Kidney epithelial cell (primary cell): ENCODE data around the gene LAMC2. TPM values are rescaled to one million over a fixed set of nuclear protein-coding genes. Genes with fewer than 3 reads are reported as not detected.
A peak's percentile ranks its signal among the peaks of the same experiment; 100 is the strongest.

ENCODE experiments used
- DNase-seq: peaks from one replicate; pipeline ENCODE4 v3.0.0-alpha.2; 2010; ENCODE audit warnings: low read depth
- H3K27me3 ChIP-seq: 2 replicates; pipeline ENCODE4 v1.6.0; 2011; ENCODE audit warnings: low read length; ENCODE audit not compliant: control insufficient read depth, insufficient read depth
- H3K36me3 ChIP-seq: 2 replicates; pipeline ENCODE4 v1.5.1; 2011; ENCODE audit warnings: low read length; ENCODE audit not compliant: control insufficient read depth, insufficient read depth
- H3K4me3 ChIP-seq: 2 replicates; pipeline ENCODE4 v1.5.1; 2011; ENCODE audit warnings: low read depth, mild to moderate bottlenecking, control low read depth, low read length
- CTCF ChIP-seq: IDR thresholded peaks from 2 replicates; pipeline ENCODE4 v1.5.1; 2011; ENCODE audit warnings: mild to moderate bottlenecking, moderate library complexity, low read length, control low read depth, inconsistent platforms; ENCODE audit not compliant: insufficient read depth, poor library complexity, severe bottlenecking
- total RNA-seq: library from RNA; depleted of rRNA; stranded (reverse); fragments of >200 nt; gene quantifications from 2 replicates; pipeline ENCODE4 v1.2.3, GENCODE V29; 2015

Gene LAMC2
- total RNA-seq, 1 donor from 2014 or later = 1,180 TPM

- no peak for TF ChIP-seq CTCF
- DNase-seq = no peak
- H3K27me3 ChIP-seq = no peaks in the 10 kb centered on the region
- H3K4me3 ChIP-seq = no peak overlapping the region
- no peaks in the 10 kb centered on the region for H3K36me3 ChIP-seq
These were observed 35.6 kb upstream of the LAMC2 start for GRCh38 chr1:183150445-183150844.

DNA sequence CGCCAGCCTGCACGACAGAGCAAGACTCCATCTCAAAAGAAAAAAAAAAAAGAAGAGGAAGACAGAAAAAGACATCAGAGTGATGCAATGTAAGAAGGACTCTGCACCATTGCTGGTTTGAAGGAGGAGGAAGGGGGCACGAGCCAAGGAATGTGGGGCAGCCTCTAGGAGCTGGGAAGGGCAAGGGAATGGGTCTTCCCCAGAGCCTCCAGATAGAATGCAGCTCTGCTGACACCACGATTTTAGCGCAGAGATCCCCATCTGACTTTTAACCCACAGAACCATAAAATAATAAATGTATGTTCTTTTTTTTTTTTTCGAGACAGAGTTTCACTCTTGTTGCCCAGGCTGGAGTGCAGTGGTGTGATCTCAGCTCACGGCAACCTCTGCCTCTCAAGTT is 33.9 kb upstream of the LAMC2 start:
- Histone ChIP-seq H3K27me3 (no peaks in the 10 kb centered on the region), H3K36me3 (no peaks in the 10 kb centered on the region), H3K4me3 (no peak overlapping the region)
- DNase-seq = no peak
- no peak for TF ChIP-seq CTCF

DNA sequence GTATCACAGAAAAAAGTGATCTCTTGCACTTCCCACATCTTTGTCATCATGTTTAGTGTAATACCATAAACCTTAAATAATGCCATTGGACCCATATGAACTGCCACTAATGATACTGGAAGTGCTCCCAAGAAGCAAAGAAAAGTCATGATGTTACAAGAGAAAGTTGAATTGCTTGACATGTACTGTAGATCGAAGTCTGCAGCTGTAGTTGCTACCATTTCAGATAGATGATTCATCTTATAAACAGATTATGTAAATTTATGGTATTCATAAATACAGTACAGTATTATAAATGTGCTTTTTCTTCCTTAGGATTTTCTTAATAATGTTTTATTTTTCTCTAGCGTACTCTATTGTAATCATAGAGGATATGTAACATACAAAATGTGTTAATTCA is 30.1 kb upstream of the LAMC2 start:
- DNase-seq = no peak
- Histone ChIP-seq H3K36me3 (no peaks in the 10 kb centered on the region), H3K4me3 (no peak overlapping the region), H3K27me3 (no peaks in the 10 kb centered on the region)
- TF ChIP-seq CTCF = no peak

DNA sequence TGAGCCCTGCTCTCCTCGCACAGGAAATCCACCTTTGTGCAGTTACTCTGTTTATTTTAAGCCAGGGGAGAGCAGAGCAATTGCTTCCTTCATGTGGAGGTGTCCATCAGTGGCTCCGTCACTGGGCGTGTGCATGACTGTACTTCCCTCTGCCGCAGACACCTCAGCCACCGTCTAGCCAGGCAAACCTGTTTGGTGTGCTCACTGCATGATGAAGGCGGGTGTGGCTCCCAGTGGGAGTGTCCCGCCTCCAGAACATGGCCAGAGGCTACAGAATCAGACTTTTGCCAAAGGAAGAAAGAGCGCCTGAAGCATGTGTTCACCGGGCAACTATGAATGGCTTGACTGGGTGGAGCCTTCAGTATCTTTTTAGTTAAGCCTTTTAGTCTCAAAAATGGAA is 26.1 kb upstream of the LAMC2 start:
- DNase-seq = peak; percentile 90
- no peak overlapping the region for H3K4me3 ChIP-seq
- H3K36me3 ChIP-seq = no peaks in the 10 kb centered on the region
- no peak for TF ChIP-seq CTCF
- H3K27me3 ChIP-seq = no peaks in the 10 kb centered on the region

DNA sequence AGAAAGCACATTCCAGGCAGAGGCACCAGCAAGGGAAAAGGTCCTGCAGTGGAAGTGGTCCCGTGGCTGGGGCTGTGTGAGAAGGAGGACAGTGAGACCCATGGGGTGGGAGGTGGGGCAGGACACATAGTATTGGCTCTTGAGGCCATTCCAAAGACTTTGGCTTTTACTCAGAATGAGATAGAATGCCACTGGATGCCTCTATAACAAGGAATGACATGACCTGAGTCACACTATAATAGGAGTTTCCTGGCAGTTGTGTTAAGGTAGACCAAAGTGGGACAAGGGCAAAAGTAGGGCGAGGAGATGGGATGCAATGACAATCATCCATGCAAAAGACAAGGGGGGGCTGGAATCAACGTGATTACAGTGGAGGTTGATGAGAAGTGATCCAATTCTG is 24.7 kb upstream of the LAMC2 start:
- no peaks in the 10 kb centered on the region for H3K27me3 ChIP-seq
- no peak overlapping the region for H3K4me3 ChIP-seq
- TF ChIP-seq CTCF = no peak
- H3K36me3 ChIP-seq = no peaks in the 10 kb centered on the region
- DNase-seq = no peak

DNA sequence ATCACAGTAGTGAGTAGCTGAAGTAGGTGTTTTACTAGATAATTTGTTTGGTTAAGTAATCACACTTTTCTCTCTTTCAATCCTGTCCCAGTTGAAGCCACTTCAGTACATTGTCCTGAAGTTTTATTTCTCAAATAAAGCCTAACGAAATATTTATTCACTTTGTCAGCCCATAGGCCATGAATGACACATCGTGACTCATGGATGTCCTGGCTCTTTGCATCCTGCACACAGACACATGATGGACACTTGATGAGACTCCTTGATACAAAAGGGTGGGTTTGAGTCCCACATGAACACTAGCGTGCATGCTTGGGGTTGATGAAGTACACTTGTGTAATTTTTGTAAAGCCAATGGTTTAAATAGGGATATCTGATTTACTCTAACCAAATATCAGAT is 22.7 kb upstream of the LAMC2 start:
- Histone ChIP-seq H3K27me3 (no peaks in the 10 kb centered on the region), H3K36me3 (no peaks in the 10 kb centered on the region), H3K4me3 (no peak overlapping the region)
- TF ChIP-seq CTCF = no peak
- DNase-seq = peak; percentile 89
